PFSK-1 (cell line): Measurements from ENCODE around the gene GGCX.

ENCODE experiments used
- FOXP2 ChIP-seq: optimal IDR thresholded peaks from 2 replicates; pipeline ENCODE3; 2011; ENCODE audit warnings: borderline replicate concordance, control low read depth, inconsistent platforms; ENCODE audit not compliant: insufficient read depth; ENCODE audit errors: extremely low read length, extremely low read depth
- POLR2AphosphoS5 ChIP-seq: IDR thresholded peaks from 2 replicates; pipeline ENCODE4 v1.6.1; 2012; ENCODE audit warnings: low read depth, mild to moderate bottlenecking, control low read depth, low read length, moderate library complexity
- SIN3A ChIP-seq: IDR thresholded peaks from 2 replicates; pipeline ENCODE4 v1.6.1; 2012; ENCODE audit warnings: mild to moderate bottlenecking, low read length, moderate library complexity, borderline replicate concordance; ENCODE audit not compliant: insufficient read depth
- TAF1 ChIP-seq: IDR thresholded peaks from 2 replicates; pipeline ENCODE4 v1.6.1; 2012; ENCODE audit warnings: low read length, control low read depth, borderline replicate concordance; ENCODE audit not compliant: insufficient read depth
- TF ChIP-seq, protein P1 (sequence below), 2 experiments: IDR thresholded peaks; 2 replicates each; pipeline versions ENCODE4 v1.6.1 to v1.8.0; 2011 to 2012; ENCODE audit warnings: low read depth in 2 of 2, low read length in 2 of 2, control low read depth in 1 of 2, inconsistent platforms in 1 of 2, mild to moderate bottlenecking in 1 of 2, moderate library complexity in 1 of 2; ENCODE audit not compliant: insufficient read depth in 1 of 2

DNA sequence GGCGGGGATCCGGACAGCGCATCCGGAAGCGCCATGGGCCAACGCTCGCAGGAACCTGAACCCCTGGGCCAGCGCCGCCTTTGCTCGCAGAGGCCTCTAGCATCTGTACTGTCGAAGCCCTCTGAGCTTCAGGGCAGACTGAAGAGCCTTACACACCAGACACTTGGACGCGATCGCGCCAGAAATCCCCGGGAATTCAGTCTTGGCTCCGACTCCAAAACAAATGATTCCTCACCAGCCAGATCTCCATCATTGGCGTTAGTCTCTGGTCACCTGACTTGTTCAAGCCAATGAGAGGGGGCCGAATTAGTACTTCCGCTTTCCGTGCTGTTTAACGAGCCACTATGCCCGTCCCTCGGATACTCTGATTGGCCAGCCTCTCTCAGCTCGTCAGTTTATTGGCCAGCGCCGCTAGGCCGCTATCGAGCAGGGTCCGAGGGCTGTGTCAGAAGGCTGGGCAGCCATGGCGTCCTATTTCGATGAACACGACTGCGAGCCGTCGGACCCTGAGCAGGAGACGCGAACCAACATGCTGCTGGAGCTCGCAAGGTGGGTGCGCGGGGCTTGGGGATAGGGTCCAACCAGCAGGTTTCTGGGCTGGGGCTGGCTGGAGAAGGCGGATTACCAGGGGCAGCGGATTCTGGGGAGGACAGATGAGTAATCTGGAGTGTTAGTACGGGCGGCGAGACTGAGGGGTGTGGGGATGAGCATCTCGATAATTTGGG is 34.2 kb upstream of the GGCX start, which contains the start of gene RNF181:
- peak; percentile 16; the same call in 1 of the 2 replicates for TF ChIP-seq SIN3A
- TF ChIP-seq POLR2AphosphoS5 = peak; percentile 88
- TF ChIP-seq, protein P1, sequence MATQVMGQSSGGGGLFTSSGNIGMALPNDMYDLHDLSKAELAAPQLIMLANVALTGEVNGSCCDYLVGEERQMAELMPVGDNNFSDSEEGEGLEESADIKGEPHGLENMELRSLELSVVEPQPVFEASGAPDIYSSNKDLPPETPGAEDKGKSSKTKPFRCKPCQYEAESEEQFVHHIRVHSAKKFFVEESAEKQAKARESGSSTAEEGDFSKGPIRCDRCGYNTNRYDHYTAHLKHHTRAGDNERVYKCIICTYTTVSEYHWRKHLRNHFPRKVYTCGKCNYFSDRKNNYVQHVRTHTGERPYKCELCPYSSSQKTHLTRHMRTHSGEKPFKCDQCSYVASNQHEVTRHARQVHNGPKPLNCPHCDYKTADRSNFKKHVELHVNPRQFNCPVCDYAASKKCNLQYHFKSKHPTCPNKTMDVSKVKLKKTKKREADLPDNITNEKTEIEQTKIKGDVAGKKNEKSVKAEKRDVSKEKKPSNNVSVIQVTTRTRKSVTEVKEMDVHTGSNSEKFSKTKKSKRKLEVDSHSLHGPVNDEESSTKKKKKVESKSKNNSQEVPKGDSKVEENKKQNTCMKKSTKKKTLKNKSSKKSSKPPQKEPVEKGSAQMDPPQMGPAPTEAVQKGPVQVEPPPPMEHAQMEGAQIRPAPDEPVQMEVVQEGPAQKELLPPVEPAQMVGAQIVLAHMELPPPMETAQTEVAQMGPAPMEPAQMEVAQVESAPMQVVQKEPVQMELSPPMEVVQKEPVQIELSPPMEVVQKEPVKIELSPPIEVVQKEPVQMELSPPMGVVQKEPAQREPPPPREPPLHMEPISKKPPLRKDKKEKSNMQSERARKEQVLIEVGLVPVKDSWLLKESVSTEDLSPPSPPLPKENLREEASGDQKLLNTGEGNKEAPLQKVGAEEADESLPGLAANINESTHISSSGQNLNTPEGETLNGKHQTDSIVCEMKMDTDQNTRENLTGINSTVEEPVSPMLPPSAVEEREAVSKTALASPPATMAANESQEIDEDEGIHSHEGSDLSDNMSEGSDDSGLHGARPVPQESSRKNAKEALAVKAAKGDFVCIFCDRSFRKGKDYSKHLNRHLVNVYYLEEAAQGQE (IDR thresholded peaks at IDR 0.05; ENCODE audit: insufficient read depth in 1 of 2, low read depth in 2 of 2, low read length in 2 of 2) = peak in 1 of 2 experiments; percentile 25; a peak in 1 of 4 replicates
- TF ChIP-seq TAF1 = peak; percentile 71; the same call in 1 of the 2 replicates
- no peak for TF ChIP-seq FOXP2
